ENCODE measurements around the gene TPSD1. TPM values are rescaled to one million over a fixed set of nuclear protein-coding genes. Genes with fewer than 3 reads are reported as not detected.

The TPSD1 gene
- total and polyA plus RNA-seq, 2 experiments from 2014 or later = 0.17 TPM; not detected in 1

- H3K4me3 ChIP-seq = no peak overlapping the region
- H3F3A ChIP-seq (replicated peaks; ENCODE audit: low read depth) = no peaks in the 10 kb centered on the region
- no peak for ATAC-seq
- no peaks in the 10 kb centered on the region for H3K9me2 ChIP-seq (ENCODE audit: insufficient read depth)
- peaks cover 20% of the 10 kb centered on the region for H3K27me3 Mint-ChIP-seq (ENCODE audit: insufficient read depth, low read depth, poor library complexity)
- no peak overlapping the region; the same call in 2 of the 3 replicates for H3K4me3 Mint-ChIP-seq
- H3K4me1 Mint-ChIP-seq = no peaks in the 10 kb centered on the region
- DNase-seq (ENCODE audit: low spot score) = no peak
- no peak overlapping the region for H2AFZ ChIP-seq
- no peaks in the 10 kb centered on the region for H3K9me3 Mint-ChIP-seq
- no peak overlapping the region for H3K27ac Mint-ChIP-seq
- no peaks in the 10 kb centered on the region for H3K4me1 ChIP-seq (ENCODE audit: insufficient read depth)
- H4K20me1 ChIP-seq (replicated peaks; ENCODE audit: insufficient read depth) = no peaks in the 10 kb centered on the region; the same call in none of the 2 replicates
- H3K4me2 ChIP-seq = no peak overlapping the region
- H3K79me2 ChIP-seq (replicated peaks; ENCODE audit: insufficient read depth) = no peaks in the 10 kb centered on the region
- TF ChIP-seq CTCF (conservative IDR thresholded peaks at IDR 0.05; ENCODE audit: low read depth in 2 of 2) (no peak), EZH2phosphoT487 (IDR thresholded peaks at IDR 0.05; ENCODE audit: unreplicated experiment) (no peak), JUNB (IDR thresholded peaks at IDR 0.05; ENCODE audit: unreplicated experiment) (no peak), ZNF114 (CRISPR knock-in tag; IDR thresholded peaks at IDR 0.05) (no peak), ZNF331 (CRISPR knock-in tag; IDR thresholded peaks at IDR 0.05; ENCODE audit: low read depth) (no peak), EZH2 (IDR thresholded peaks at IDR 0.05; ENCODE audit: low read depth, unreplicated experiment) (no peak), NANOG (IDR thresholded peaks at IDR 0.05; ENCODE audit: borderline replicate concordance) (no peak)
- H3K27me3 ChIP-seq (ENCODE audit: insufficient read depth) = no peaks in the 10 kb centered on the region
- no peaks in the 10 kb centered on the region for H3K36me3 ChIP-seq (ENCODE audit: insufficient read depth)
- no peaks in the 10 kb centered on the region; the same call in 2 of the 3 replicates for H3K36me3 Mint-ChIP-seq (ENCODE audit: low read depth)
- no peak overlapping the region for H3K27ac ChIP-seq (ENCODE audit: low read depth)
These were observed 34.8 kb upstream of the TPSD1 start for GRCh38 chr16:1220841-1221627.

- Histone ChIP-seq H3K36me3 (ENCODE audit: insufficient read depth) (no peaks in the 10 kb centered on the region), H3K4me2 (no peak overlapping the region), H2AFZ (no peak overlapping the region), H3K27me3 (ENCODE audit: insufficient read depth) (no peaks in the 10 kb centered on the region), H4K20me1 (replicated peaks; ENCODE audit: insufficient read depth) (no peaks in the 10 kb centered on the region; the same call in none of the 2 replicates), H3K4me3 (no peak overlapping the region), H3K79me2 (replicated peaks; ENCODE audit: insufficient read depth) (no peaks in the 10 kb centered on the region), H3K27ac (ENCODE audit: low read depth) (no peak overlapping the region), H3F3A (replicated peaks; ENCODE audit: low read depth) (no peaks in the 10 kb centered on the region), H3K9me2 (ENCODE audit: insufficient read depth) (no peaks in the 10 kb centered on the region), H3K4me1 (ENCODE audit: insufficient read depth) (no peaks in the 10 kb centered on the region)
- DNase-seq (ENCODE audit: low spot score) = no peak
- ATAC-seq = no peak
- Mint-ChIP-seq H3K27ac (no peak overlapping the region), H3K27me3 (ENCODE audit: insufficient read depth, low read depth, poor library complexity) (peaks cover 19% of the 10 kb centered on the region), H3K4me1 (no peaks in the 10 kb centered on the region), H3K4me3 (no peak overlapping the region; the same call in 2 of the 3 replicates), H3K36me3 (ENCODE audit: low read depth) (no peaks in the 10 kb centered on the region; the same call in 2 of the 3 replicates), H3K9me3 (no peaks in the 10 kb centered on the region)
- TF ChIP-seq REST (IDR thresholded peaks at IDR 0.05; ENCODE audit: unreplicated experiment) (no peak), CTCF (conservative IDR thresholded peaks at IDR 0.05; ENCODE audit: low read depth in 2 of 2) (no peak), ZNF331 (CRISPR knock-in tag; IDR thresholded peaks at IDR 0.05; ENCODE audit: low read depth) (no peak), POLR2AphosphoS5 (IDR thresholded peaks at IDR 0.05; ENCODE audit: low read depth) (no peak)
These were observed 34.0 kb upstream of the TPSD1 start for GRCh38 chr16:1221628-1222552.
